Kidney tubule cell (primary cell): ENCODE measurements around the gene GRPR.
"Not testable (repeated sequence)": the region's sequence is repeated elsewhere in the genome, so short reads cannot be mapped to it uniquely, and the experiment has no call there.

Experiments used
- DNase-seq: peaks from one replicate; pipeline ENCODE4 v3.0.0-alpha.2; 2018; ENCODE audit warnings: low spot score

Gene GRPR

GRCh38 chrX:16137416-16138107, 14.2 kb downstream of the GRPR start:
- DNase-seq: no peak

GRCh38 chrX:16138108-16138427, 14.7 kb downstream of the GRPR start:
- no peak for DNase-seq

GRCh38 chrX:16140448-16140847, 17.1 kb downstream of the GRPR start:
- no peak for DNase-seq

DNA sequence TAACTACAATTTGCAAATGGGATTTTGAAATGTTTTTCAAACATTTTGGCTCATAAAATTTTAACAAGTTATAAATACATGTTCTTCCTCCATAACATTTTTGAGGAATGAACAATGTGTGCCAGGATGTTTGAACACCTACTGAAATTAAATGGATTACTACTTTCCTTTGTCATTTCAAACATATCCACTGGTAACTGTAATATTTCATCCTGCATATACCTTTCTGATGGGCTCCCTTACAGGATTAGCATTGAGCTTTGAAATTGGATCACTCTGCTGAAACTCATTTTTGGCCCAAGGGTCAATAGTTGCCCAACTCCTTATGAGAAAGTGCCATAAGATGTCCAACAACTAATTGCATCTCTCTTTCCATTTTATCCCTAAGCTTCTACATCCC, 17.6 kb downstream of the GRPR start:
- no peak for DNase-seq

DNA sequence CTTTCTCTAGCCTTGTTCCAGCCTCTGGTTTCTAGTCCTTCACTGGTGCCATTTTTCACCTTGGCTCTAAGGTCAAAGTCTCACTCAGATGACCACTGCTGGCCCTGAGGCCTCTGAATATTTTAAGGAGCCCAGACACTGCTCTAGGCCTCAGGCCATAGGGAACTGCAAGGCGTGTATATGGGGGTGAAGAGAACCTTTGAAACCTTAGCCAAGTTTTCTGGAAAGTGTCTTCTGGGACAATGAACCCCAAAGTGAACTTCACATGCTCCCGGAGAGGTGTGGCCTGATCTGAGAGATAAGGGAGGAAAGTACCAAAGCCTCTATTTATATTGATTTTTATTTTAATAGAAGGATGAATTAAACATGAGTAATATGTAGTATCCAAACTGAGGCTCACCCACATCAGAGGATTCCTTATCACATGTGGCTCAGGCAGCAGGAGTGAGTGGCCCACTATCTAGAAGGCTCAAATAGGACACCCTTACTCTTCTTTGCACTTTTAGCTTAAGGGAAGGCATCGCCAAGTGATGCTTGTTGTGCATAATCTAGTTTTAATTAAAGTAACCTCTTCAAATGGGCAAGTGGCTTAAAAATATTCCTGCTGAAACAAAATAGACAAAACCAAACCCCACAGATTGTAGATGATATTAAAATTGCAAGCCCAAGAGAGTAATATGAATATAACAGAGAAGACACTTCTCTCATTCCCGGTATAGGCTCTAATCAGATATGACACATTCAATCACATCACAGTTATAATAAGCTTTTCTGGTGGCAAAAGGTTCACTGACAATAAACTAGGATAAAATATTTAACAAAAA, 18.3 kb downstream of the GRPR start:
- DNase-seq: no peak

DNA sequence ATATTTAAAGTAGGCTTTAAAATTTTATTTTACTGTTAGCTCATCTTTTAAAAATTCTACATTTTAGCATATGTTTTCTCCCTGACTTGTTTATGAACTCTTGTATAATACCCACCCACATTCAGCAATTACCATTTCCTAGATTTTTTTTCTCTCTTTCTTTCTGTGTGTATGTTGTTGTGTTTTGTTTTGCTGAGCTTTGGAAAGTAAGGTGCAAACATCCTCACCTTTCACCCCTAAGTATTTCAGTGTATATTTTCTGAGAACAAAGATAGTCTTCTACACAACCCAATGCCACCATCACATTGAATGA, 18.8 kb downstream of the GRPR start:
- DNase-seq: no peak

GRCh38 chrX:16143968-16144367, 20.6 kb downstream of the GRPR start:
- no peak for DNase-seq

DNA sequence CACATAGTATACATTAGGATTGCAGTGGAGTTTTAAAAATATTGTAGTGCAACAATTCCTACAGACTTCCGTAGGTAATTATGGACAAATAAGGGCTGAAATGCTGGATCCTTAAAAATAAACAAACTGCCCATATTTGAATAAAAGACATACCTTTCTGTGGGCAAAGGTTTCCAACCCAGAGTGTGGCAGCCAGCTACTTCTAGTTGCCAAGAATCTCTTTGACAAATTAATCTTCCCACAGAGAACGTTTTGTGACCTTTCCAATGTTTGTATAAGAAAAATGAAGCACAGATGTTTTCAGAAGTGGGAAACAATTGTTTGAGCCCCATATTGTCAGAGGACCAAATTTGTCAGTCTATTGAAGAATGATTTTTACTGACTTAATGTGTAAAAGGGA, 21.1 kb downstream of the GRPR start:
- no peak for DNase-seq

DNA sequence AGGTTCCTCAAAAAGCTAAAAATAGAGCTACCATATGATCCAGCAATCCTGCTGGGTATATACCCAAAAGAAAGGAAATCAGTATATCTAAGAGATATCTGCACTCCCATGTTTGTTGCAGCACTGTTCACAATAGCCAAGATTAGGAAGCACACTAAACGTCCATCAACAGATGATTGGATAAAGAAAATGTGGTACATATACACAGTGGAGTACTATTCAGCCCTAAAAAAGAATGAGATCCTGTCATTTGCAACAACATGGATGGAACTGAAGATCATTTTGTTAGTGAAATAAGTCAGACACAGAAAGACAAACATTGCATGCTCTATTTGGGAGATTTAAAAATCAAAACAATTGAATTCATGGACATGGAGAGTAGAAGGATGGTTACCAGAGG, 21.7 kb downstream of the GRPR start:
- DNase-seq: not testable (repeated sequence)

- no peak for DNase-seq
Measured at GRCh38 chrX:16145656-16146055, 22.3 kb downstream of the GRPR start.

- peak; percentile 97 for DNase-seq
Measured at GRCh38 chrX:16148896-16149295, 25.5 kb downstream of the GRPR start.

DNA sequence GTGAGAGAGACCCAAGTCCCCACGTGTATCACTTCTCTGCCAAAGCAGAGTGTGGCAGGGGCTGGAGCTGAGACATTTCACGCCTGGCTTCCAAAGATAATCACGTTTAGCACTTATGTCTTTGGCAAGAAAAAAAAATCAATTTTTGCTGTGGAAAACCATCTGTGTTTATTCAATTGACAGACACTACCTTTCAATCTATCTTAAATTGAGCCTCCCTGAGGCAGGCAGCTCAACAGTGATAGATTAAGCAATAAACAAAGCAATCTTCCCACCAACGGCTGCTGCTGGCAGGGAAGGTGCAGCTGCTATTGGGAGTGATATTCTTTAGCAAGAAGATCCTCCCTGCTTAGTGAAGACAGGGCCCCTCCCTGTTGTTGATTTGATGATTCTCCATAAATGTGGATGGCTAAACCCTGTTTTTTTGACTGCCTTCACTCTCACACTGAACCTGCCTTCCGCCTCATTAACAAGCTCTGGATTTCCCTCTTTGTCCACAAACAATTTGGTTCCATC, 32.3 kb downstream of the GRPR start:
- DNase-seq: no peak

- DNase-seq: no peak
Measured at GRCh38 chrX:16156692-16157331, 33.4 kb downstream of the GRPR start.

- DNase-seq: peak; percentile 100
Measured at GRCh38 chrX:16160729-16161128, 37.4 kb downstream of the GRPR start.

GRCh38 chrX:16161173-16161572, 37.8 kb downstream of the GRPR start:
- not testable (repeated sequence) for DNase-seq

DNA sequence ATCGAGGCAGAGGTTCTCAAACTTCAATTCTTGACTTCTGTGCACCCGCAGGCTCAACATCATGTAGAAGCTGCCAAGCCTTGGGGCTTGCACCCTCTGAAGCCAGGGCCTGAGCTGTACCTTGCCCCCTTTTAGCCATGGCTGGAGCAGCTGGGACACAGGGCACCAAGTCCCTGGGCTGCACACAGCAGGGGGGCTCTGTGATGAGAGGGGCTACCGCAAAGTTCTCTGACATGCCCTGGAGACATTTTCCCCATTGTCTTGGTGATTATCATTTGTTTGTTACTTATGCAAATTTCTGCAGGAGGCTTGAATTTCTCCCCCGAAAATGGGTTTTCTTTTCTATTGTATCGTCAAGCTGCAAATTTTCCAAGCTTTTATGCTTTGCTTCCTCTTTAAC, 39.0 kb downstream of the GRPR start:
- DNase-seq: no peak

GRCh38 chrX:16164748-16165147, 41.4 kb downstream of the GRPR start:
- no peak for DNase-seq

DNA sequence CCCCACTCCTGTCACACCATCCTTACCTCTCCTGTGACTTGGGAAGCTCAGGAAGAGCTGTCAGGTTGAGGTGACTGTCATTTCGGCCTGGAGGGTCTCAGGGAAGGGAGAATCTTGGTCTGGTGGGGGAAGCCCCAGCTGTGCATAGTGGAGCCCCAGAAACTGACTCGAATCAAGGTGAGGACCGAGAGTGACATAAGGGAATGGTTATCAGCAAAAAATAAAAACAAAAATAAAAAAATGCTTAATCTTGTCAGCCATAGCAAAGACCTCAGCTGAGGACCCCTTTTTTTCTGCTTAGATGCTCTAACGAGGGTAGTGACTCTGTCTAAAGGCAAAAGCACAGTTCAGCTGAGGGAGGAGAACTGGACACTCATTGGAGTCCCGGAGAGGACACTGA, 43.8 kb downstream of the GRPR start, which contains the start of gene MAGEB17:
Gene MAGEB17 (plus strand): TSS at position 301 of the 400 bp plus-strand sequence. CDS start 2,902 bp downstream, outside the sequence.
- no peak for DNase-seq

DNA sequence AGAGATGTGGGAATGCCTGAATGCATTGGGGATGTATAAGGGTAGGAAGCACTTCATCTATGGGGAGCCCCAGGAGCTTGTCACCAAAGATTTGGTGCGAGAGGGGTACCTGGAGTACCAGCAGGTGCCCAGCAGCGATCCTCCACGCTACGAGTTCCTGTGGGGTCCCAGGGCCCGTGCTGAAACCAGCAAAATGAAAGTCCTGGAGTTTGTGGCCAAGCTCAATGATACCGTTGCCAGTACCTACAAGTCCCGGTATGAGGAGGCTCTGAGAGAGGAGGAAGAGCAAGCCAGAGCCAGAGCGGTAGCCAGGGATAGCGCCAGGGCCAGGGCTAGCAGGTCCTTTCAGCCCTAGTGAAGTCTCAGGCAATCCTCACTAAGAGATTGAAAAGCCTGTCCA, 47.7 kb downstream of the GRPR start:
- no peak for DNase-seq

DNA sequence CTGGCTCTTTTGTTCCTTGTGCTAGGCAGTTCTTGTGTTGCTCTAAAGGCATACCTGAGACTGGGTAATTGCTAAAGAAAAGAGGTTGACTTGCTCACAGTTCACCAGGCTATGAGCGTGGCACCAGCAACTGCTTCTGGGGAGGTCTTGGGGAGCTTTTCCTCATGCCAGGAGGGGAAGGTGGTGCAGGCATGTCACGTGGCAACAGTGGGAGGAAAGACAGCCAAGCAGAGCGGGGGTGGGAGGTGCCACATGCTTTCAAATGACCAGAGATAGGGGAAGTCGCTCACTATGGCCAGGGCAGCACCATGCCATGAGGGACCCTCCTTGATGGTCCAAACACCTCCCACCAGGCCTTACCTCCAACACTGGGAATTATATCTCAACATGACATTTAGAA, 48.6 kb downstream of the GRPR start:
- DNase-seq: no peak

DNA sequence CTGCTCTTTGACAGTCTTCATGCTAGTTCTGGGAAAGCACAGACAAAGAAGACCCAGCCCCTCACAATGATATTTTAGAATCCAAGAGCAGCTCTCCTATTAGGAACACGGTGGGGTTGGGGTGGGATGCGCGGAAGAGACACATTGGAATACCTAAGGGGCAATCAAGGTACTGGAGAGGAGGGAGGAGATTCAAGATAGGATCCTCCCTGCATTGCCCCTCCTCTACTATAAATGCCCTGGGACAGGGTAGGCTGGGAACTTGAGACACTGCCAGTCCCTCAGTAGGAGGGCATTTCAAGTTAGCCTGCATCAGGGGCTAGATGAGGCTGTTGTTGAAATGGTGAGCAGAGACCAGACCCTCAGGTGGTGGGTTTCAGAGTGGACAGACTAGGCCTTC, 49.0 kb downstream of the GRPR start:
- no peak for DNase-seq

- no peak for DNase-seq
Measured at GRCh38 chrX:16175329-16176061, 52.1 kb downstream of the GRPR start.
